ENCODE measurements around the gene FAM228A.

Gene FAM228A

DNA sequence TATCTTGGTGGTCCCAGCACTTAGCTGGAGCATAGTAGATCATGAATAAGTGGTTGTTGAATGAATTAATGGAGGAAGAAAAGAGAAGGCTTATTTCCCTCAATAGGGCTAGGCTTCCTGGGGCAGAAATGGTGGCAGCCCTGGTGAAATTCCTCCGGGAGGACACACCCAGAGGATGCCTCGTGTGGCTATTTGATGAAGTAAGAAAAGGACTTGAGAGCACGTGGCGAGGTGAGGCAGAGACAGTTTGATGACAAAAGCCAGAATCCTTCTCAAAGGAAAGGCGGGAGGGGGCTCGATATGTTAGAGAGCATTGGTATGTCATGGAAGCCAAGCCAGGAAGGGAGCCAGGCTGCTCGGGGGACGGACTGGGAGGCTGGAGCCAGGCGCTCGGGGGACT is 14.7 kb downstream of the FAM228A start:
- TF ChIP-seq RAD21 (IDR thresholded peaks at IDR 0.05; ENCODE audit: low read depth) (no peak), YY1 (IDR thresholded peaks at IDR 0.05; ENCODE audit: low read depth) (no peak), FOXM1 (IDR thresholded peaks at IDR 0.05; ENCODE audit: borderline replicate concordance, low read depth) (no peak), ZBTB7A (IDR thresholded peaks at IDR 0.05; ENCODE audit: low read depth) (no peak), TCF12 (IDR thresholded peaks at IDR 0.05; ENCODE audit: low read depth) (no peak), TEAD4 (IDR thresholded peaks at IDR 0.05) (no peak)
- TF ChIP-seq, protein P1, sequence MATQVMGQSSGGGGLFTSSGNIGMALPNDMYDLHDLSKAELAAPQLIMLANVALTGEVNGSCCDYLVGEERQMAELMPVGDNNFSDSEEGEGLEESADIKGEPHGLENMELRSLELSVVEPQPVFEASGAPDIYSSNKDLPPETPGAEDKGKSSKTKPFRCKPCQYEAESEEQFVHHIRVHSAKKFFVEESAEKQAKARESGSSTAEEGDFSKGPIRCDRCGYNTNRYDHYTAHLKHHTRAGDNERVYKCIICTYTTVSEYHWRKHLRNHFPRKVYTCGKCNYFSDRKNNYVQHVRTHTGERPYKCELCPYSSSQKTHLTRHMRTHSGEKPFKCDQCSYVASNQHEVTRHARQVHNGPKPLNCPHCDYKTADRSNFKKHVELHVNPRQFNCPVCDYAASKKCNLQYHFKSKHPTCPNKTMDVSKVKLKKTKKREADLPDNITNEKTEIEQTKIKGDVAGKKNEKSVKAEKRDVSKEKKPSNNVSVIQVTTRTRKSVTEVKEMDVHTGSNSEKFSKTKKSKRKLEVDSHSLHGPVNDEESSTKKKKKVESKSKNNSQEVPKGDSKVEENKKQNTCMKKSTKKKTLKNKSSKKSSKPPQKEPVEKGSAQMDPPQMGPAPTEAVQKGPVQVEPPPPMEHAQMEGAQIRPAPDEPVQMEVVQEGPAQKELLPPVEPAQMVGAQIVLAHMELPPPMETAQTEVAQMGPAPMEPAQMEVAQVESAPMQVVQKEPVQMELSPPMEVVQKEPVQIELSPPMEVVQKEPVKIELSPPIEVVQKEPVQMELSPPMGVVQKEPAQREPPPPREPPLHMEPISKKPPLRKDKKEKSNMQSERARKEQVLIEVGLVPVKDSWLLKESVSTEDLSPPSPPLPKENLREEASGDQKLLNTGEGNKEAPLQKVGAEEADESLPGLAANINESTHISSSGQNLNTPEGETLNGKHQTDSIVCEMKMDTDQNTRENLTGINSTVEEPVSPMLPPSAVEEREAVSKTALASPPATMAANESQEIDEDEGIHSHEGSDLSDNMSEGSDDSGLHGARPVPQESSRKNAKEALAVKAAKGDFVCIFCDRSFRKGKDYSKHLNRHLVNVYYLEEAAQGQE (IDR thresholded peaks at IDR 0.05; ENCODE audit: low read depth): no peak

DNA sequence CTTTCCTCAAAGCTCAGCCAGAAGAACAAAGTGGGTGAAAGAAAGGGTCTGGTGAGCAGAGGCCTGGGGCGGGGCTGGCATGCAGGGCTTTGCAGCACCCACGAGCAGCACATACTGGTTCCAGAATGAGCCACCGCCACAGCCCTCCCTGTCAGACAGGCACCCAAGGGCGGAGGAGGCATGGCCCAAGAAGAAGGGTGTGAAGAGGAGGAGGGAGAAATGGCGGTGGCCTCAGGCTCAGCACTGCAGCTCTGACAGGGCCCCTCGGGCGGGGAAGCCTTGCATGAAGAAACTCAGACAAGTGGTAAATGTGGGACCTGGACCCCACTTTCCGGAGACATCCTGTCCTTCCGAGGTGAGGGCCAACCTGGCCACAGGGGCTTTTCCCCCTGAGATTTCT is 15.7 kb downstream of the FAM228A start:
- TF ChIP-seq MAX (IDR thresholded peaks at IDR 0.05) (no peak), FOXM1 (IDR thresholded peaks at IDR 0.05; ENCODE audit: borderline replicate concordance, low read depth) (no peak), CREB1 (IDR thresholded peaks at IDR 0.05; ENCODE audit: low read depth) (no peak)

GRCh38 chr2:24191156-24191555 is 16.3 kb downstream of the FAM228A start:
- TF ChIP-seq, protein P2, sequence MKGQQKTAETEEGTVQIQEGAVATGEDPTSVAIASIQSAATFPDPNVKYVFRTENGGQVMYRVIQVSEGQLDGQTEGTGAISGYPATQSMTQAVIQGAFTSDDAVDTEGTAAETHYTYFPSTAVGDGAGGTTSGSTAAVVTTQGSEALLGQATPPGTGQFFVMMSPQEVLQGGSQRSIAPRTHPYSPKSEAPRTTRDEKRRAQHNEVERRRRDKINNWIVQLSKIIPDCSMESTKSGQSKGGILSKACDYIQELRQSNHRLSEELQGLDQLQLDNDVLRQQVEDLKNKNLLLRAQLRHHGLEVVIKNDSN (IDR thresholded peaks at IDR 0.05): no peak
- TF ChIP-seq TAF1 (IDR thresholded peaks at IDR 0.05; ENCODE audit: low read depth): no peak
- no peak for TF ChIP-seq TCF12 (IDR thresholded peaks at IDR 0.05; ENCODE audit: low read depth)
- no peak for TF ChIP-seq NFIC (IDR thresholded peaks at IDR 0.05)
- no peak for TF ChIP-seq FOXM1 (IDR thresholded peaks at IDR 0.05; ENCODE audit: borderline replicate concordance, low read depth)

DNA sequence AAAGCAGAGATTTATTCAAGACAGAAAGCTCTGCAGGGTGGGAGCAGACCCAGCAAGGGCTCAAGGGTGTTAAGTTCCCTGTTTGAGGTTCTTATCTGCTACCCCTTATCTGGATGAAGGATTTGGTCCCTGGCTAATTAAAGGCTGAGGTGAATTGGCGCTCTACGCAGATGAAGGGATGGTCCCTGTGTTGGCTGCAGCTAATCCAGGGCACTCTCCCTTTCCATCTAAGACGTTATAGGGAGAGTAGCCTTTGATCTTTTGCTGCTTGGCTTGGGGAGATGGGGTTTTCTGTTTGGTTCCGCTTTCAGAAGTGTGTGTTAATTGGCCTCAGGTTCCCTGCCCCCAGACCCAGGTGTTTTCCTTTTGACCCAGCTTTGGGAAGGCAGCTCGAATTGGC is 17.0 kb downstream of the FAM228A start:
- TF ChIP-seq NFIC (IDR thresholded peaks at IDR 0.05) (no peak), TAF1 (IDR thresholded peaks at IDR 0.05; ENCODE audit: low read depth) (no peak), TEAD4 (IDR thresholded peaks at IDR 0.05) (no peak), EGR1 (IDR thresholded peaks at IDR 0.05) (no peak), ZBTB7A (IDR thresholded peaks at IDR 0.05; ENCODE audit: low read depth) (no peak), FOXM1 (IDR thresholded peaks at IDR 0.05; ENCODE audit: borderline replicate concordance, low read depth) (no peak), YY1 (IDR thresholded peaks at IDR 0.05; ENCODE audit: low read depth) (no peak), RAD21 (IDR thresholded peaks at IDR 0.05; ENCODE audit: low read depth) (no peak), CREB1 (IDR thresholded peaks at IDR 0.05; ENCODE audit: low read depth) (no peak), TCF12 (IDR thresholded peaks at IDR 0.05; ENCODE audit: low read depth) (no peak), MAX (IDR thresholded peaks at IDR 0.05) (no peak), CEBPB (IDR thresholded peaks at IDR 0.05) (no peak), EP300 (IDR thresholded peaks at IDR 0.05; ENCODE audit: borderline replicate concordance) (no peak)
- TF ChIP-seq, protein P1 (IDR thresholded peaks at IDR 0.05; ENCODE audit: low read depth): no peak
- TF ChIP-seq, protein P2 (IDR thresholded peaks at IDR 0.05): no peak

DNA sequence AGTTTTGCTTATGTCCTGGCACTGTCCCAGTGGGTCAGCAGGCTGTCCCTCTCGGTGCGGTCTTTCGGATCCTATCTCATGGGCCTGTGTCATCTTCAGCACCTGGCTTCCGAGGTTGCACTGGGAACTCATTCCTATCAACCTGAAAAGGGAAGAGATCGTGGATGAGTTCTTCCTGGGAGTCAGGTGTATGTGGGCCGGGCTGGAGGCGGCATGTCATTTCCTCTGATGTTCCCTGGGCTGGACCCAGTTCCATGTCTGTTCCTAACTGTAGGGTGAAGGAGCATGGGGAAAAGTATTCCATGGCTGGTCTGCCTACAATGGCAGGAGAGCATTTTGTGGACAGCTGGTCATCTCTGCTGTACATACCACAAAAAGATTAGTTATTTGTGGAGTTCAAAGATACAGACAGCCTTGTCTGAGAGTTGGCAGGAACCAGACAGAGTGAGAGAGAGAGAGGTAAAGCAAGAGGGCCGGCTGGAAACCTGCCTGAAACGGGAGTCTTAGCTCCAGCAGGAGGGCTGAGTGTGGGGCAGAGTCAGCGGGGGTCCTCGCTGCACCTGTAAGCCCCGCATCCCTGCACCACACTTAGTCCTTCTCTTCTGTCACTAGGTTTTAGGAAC is 25.2 kb downstream of the FAM228A start:
- TF ChIP-seq NFIC (IDR thresholded peaks at IDR 0.05) (no peak), FOXM1 (IDR thresholded peaks at IDR 0.05; ENCODE audit: borderline replicate concordance, low read depth) (no peak), MAX (IDR thresholded peaks at IDR 0.05) (no peak), TCF12 (IDR thresholded peaks at IDR 0.05; ENCODE audit: low read depth) (no peak), RAD21 (IDR thresholded peaks at IDR 0.05; ENCODE audit: low read depth) (no peak), YY1 (IDR thresholded peaks at IDR 0.05; ENCODE audit: low read depth) (no peak), CREB1 (IDR thresholded peaks at IDR 0.05; ENCODE audit: low read depth) (no peak), ZBTB7A (IDR thresholded peaks at IDR 0.05; ENCODE audit: low read depth) (no peak)
- TF ChIP-seq, protein P1 (IDR thresholded peaks at IDR 0.05; ENCODE audit: low read depth): no peak
- TF ChIP-seq, protein P2 (IDR thresholded peaks at IDR 0.05): no peak

Data from Ishikawa (cell line).